Measurements from ENCODE around the gene PNPLA3. TPM values are rescaled to one million over a fixed set of nuclear protein-coding genes. Genes with fewer than 3 reads are reported as not detected.

The PNPLA3 gene
- total RNA-seq, 3 donors from 2014 or later, result 2.4 to 3.1 (median 2.9) TPM

DNA sequence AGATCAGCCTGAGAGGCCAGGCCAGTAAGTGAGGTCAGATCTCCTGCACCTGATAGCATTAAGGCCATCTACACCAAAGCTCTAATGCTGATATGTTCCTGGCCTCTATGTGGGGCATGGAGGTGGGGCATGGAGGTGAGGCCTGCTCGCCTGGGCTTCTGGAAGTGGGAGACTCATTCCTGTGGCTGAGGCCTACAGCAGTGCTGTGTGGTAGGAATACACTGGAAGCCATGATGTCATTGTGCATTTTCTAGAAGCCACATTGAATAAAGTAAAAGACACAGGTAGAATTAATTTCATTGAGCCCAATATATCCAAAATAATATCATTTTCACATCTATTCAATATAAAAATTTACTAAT is 2.7 kb downstream of the PNPLA3 start:
- Histone ChIP-seq H3K27ac (peak overlapping the region in 1 of 2 donors; percentile 12), H3K27me3 (no peaks in the 10 kb centered on the region), H3K36me3 (no peaks in the 10 kb centered on the region), H3K4me3 (no peak overlapping the region), H3K4me1 (no peaks in the 10 kb centered on the region), H3K9me3 (no peaks in the 10 kb centered on the region)
- intact Hi-C loops (cut with DNase I; ENCODE audit: low total_unique reads), result no loop called here
- TF ChIP-seq POLR2AphosphoS5 (IDR thresholded peaks at IDR 0.05) (no peak), POLR2A (IDR thresholded peaks at IDR 0.05) (no peak)
- TF ChIP-seq, protein P1, sequence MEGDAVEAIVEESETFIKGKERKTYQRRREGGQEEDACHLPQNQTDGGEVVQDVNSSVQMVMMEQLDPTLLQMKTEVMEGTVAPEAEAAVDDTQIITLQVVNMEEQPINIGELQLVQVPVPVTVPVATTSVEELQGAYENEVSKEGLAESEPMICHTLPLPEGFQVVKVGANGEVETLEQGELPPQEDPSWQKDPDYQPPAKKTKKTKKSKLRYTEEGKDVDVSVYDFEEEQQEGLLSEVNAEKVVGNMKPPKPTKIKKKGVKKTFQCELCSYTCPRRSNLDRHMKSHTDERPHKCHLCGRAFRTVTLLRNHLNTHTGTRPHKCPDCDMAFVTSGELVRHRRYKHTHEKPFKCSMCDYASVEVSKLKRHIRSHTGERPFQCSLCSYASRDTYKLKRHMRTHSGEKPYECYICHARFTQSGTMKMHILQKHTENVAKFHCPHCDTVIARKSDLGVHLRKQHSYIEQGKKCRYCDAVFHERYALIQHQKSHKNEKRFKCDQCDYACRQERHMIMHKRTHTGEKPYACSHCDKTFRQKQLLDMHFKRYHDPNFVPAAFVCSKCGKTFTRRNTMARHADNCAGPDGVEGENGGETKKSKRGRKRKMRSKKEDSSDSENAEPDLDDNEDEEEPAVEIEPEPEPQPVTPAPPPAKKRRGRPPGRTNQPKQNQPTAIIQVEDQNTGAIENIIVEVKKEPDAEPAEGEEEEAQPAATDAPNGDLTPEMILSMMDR (IDR thresholded peaks at IDR 0.05), result no peak
- peak in 1 of 2 donors; percentile 38 for DNase-seq (ENCODE audit: low spot score in 2 of 2)

DNA sequence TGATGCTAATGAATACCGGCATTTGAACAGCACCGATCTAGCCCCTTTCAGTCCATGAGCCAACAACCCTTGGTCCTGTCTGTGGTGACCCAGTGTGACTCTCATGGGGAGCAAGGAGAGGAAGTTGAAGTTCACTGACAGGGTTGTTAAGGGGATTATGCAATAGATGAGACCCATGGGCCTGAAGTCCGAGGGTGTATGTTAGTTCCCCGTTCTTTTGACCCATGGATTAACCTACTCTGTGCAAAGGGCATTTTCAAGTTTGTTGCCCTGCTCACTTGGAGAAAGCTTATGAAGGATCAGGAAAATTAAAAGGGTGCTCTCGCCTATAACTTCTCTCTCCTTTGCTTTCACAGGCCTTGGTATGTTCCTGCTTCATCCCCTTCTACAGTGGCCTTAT is 4.9 kb downstream of the PNPLA3 start:
- Histone ChIP-seq H3K27ac (no peak overlapping the region), H3K27me3 (no peaks in the 10 kb centered on the region), H3K36me3 (no peaks in the 10 kb centered on the region), H3K4me3 (no peak overlapping the region), H3K9me3 (no peaks in the 10 kb centered on the region), H3K4me1 (no peaks in the 10 kb centered on the region)
- intact Hi-C loops (cut with DNase I; ENCODE audit: low total_unique reads), result no loop called here
- TF ChIP-seq POLR2AphosphoS5 (IDR thresholded peaks at IDR 0.05) (no peak), POLR2A (IDR thresholded peaks at IDR 0.05) (no peak)
- TF ChIP-seq, protein P1 (IDR thresholded peaks at IDR 0.05), result no peak
- no peak for DNase-seq (ENCODE audit: low spot score in 2 of 2)

DNA sequence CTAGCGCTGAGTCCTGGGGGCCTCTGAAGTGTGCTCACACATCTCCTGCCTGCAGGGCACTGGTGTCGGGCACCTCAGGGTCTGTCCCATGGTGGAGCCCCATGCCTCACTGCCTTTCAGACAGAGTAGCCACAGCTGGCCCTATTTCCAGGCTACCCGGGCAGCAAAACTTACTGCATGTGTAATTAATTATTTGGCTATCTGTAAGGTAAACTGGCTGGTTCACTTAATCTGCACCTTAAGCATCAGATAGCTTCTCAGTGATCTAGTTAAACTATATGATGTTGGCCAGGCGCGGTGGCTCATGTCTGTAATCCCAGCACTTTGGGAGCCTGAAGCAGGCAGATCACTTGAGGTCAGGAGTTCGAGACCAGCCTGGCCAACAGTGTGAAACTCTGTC is 5.3 kb downstream of the PNPLA3 start:
- no peaks in the 10 kb centered on the region for H3K36me3 ChIP-seq
- TF ChIP-seq POLR2A (IDR thresholded peaks at IDR 0.05) (no peak), POLR2AphosphoS5 (IDR thresholded peaks at IDR 0.05) (no peak)
- TF ChIP-seq, protein P1 (IDR thresholded peaks at IDR 0.05), result no peak
- no peaks in the 10 kb centered on the region for H3K9me3 ChIP-seq
- H3K4me3 ChIP-seq, result no peak overlapping the region
- H3K27me3 ChIP-seq, result no peaks in the 10 kb centered on the region
- no peaks in the 10 kb centered on the region for H3K4me1 ChIP-seq
- no peak overlapping the region for H3K27ac ChIP-seq
- DNase-seq (ENCODE audit: low spot score in 2 of 2), result no peak
- intact Hi-C loops (cut with DNase I; ENCODE audit: low total_unique reads), result no loop called here

DNA sequence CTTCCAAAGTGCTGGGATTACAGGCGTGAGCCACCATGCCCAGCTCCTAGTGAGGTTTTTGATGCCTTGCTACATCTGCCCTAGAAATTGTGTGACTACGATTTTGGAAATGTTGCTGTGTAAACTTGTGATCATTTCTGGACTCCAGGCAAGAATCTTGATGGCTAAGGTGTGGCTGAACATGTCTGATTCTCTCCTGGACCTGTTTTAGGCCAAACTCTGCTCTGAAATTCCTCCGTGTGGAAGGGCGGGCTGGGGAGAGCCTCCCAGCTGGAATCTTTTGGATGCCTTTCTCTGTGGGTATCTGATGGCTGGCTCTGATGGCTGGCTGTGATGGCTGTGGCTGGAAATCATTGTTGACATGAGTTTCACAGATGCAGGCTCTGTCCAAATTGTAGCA is 8.2 kb downstream of the PNPLA3 start:
- no peak for TF ChIP-seq POLR2AphosphoS5 (IDR thresholded peaks at IDR 0.05)
- TF ChIP-seq, protein P1 (IDR thresholded peaks at IDR 0.05), result no peak
- no peak for TF ChIP-seq POLR2A (IDR thresholded peaks at IDR 0.05)
- intact Hi-C loops (cut with DNase I; ENCODE audit: low total_unique reads), result no loop called here
- H3K36me3 ChIP-seq, result no peaks in the 10 kb centered on the region
- H3K4me1 ChIP-seq, result no peaks in the 10 kb centered on the region
- DNase-seq (ENCODE audit: low spot score in 2 of 2), result no peak
- no peaks in the 10 kb centered on the region for H3K9me3 ChIP-seq
- no peak overlapping the region for H3K27ac ChIP-seq
- H3K4me3 ChIP-seq, result no peak overlapping the region
- no peaks in the 10 kb centered on the region for H3K27me3 ChIP-seq

DNA sequence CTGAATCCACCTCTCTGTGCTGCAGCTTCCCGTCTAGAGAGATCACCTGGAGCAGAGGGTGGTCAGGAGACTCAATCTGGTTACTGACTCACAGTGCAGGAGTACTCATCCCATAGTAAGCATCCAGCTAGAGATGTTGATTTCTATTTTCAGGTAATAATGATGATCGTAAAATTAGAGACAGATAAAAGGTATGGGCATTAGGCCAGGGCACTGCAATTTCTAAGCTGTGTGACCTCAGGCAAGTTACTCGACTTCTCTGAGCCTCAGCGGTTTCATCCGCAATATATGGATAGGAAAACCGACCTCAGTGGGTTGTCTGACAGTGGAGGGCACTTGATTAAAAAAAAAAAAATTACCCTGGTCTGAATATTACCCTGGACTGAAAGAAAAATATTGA is 17.8 kb downstream of the PNPLA3 start:
- no peak for DNase-seq (ENCODE audit: low spot score in 2 of 2)
- intact Hi-C loops (cut with DNase I; ENCODE audit: low total_unique reads), result no loop called here
- no peak overlapping the region for H3K27ac ChIP-seq
- no peak overlapping the region for H3K4me3 ChIP-seq
- H3K9me3 ChIP-seq, result peaks cover 0 to 4% of the 10 kb centered on the region in 2 donors
- H3K36me3 ChIP-seq, result no peaks in the 10 kb centered on the region
- TF ChIP-seq, protein P1 (IDR thresholded peaks at IDR 0.05), result no peak
- TF ChIP-seq POLR2A (IDR thresholded peaks at IDR 0.05) (no peak), POLR2AphosphoS5 (IDR thresholded peaks at IDR 0.05) (no peak)
- no peaks in the 10 kb centered on the region for H3K27me3 ChIP-seq
- H3K4me1 ChIP-seq, result no peaks in the 10 kb centered on the region
